Upper lobe of right lung (tissue), 1 donor: Measurements from ENCODE around the gene BAIAP2L1. TPM values are rescaled to one million over a fixed set of nuclear protein-coding genes. Genes with fewer than 3 reads are reported as not detected.

Experiments used
- ATAC-seq: fragments of 200-7000 bp; cut with Tn5 transposase; one replicate; pipeline ENCODE4 v1.9.1; 2020; ENCODE audit warnings: mild to moderate bottlenecking, moderate library complexity
- DNase-seq: peaks from one replicate; pipeline ENCODE4 v3.0.0-alpha.2; 2020
- H3K27ac ChIP-seq: fragments of 200-600 bp; one replicate; pipeline ENCODE4 v1.8.0; 2022
- H3K27me3 ChIP-seq: fragments of 200-600 bp; one replicate; pipeline ENCODE4 v1.8.0; 2022; ENCODE audit warnings: mild to moderate bottlenecking
- H3K36me3 ChIP-seq: fragments of 200-600 bp; one replicate; pipeline ENCODE4 v1.8.0; 2022
- H3K4me1 ChIP-seq: fragments of 200-600 bp; one replicate; pipeline ENCODE4 v1.8.0; 2022
- H3K4me3 ChIP-seq: fragments of 200-600 bp; one replicate; pipeline ENCODE4 v1.8.0; 2022; ENCODE audit warnings: mild to moderate bottlenecking
- H3K9me3 ChIP-seq: fragments of 200-600 bp; one replicate; pipeline ENCODE4 v1.8.0; 2022
- CTCF ChIP-seq: fragments of 200-600 bp; IDR thresholded peaks from one replicate; pipeline ENCODE4 v1.8.0; 2022; ENCODE audit warnings: antibody characterized with exemption
- intact Hi-C: fragments of 100-400 bp; cut with DNase I; formaldehyde crosslinking; loops from one replicate; pipeline ENCODE4 v1.11.0; 2022
- total RNA-seq: library from RNA; stranded (reverse); fragmentation: NEBNext Ultra II Directional; extraction: Animal tissue kit (Norgen Biotek cat#: 25700); gene quantifications from one replicate; pipeline ENCODE4 v1.2.1, GENCODE V29; 2021
- donor health status: DM: no; HTN: yes; CAD: no; lungs with severe emphysema.

BAIAP2L1 gene
- total RNA-seq, 1 donor from 2014 or later, result 22.9 TPM

GRCh38 chr7:98404840-98405239, 4.0 kb upstream of the BAIAP2L1 start:
- Histone ChIP-seq H3K4me3 (no peak overlapping the region), H3K9me3 (no peaks in the 10 kb centered on the region), H3K27me3 (no peaks in the 10 kb centered on the region), H3K27ac (no peak overlapping the region), H3K36me3 (no peaks in the 10 kb centered on the region), H3K4me1 (peaks cover 4% of the 10 kb centered on the region)
- intact Hi-C loops, result loop anchor here (10.0 kb wide), 1 partner anchor 110 kb away; no protein-coding TSS in a partner anchor
- DNase-seq, result no peak
- no peak for ATAC-seq
- no peak for TF ChIP-seq CTCF

GRCh38 chr7:98399890-98400541, 874 bp downstream of the BAIAP2L1 start:
- no peak for TF ChIP-seq CTCF
- H3K36me3 ChIP-seq, result no peaks in the 10 kb centered on the region
- H3K9me3 ChIP-seq, result no peaks in the 10 kb centered on the region
- no peak overlapping the region for H3K27ac ChIP-seq
- H3K27me3 ChIP-seq, result no peaks in the 10 kb centered on the region
- H3K4me3 ChIP-seq, result peak overlapping the region; percentile 61
- no peak for ATAC-seq
- no peak for DNase-seq
- intact Hi-C loops, result loop anchor here (10.0 kb wide), 1 partner anchor 105 kb away; no protein-coding TSS in a partner anchor
- peaks cover 4% of the 10 kb centered on the region for H3K4me1 ChIP-seq

GRCh38 chr7:98399462-98399861, 1.4 kb downstream of the BAIAP2L1 start:
- DNase-seq, result no peak
- Histone ChIP-seq H3K4me1 (peaks cover 4% of the 10 kb centered on the region), H3K27ac (no peak overlapping the region), H3K36me3 (no peaks in the 10 kb centered on the region), H3K27me3 (no peaks in the 10 kb centered on the region), H3K9me3 (no peaks in the 10 kb centered on the region), H3K4me3 (peak overlapping the region; percentile 48)
- intact Hi-C loops, result no loop called here
- no peak for TF ChIP-seq CTCF
- no peak for ATAC-seq

- H3K36me3 ChIP-seq, result no peaks in the 10 kb centered on the region
- no peak for TF ChIP-seq CTCF
- intact Hi-C loops, result no loop called here
- peaks cover 4% of the 10 kb centered on the region for H3K4me1 ChIP-seq
- peak overlapping the region; percentile 48 for H3K4me3 ChIP-seq
- H3K9me3 ChIP-seq, result no peaks in the 10 kb centered on the region
- H3K27me3 ChIP-seq, result no peaks in the 10 kb centered on the region
- no peak for DNase-seq
- H3K27ac ChIP-seq, result no peak overlapping the region
- ATAC-seq, result no peak
Observed at GRCh38 chr7:98398567-98399372, 2.1 kb downstream of the BAIAP2L1 start.

- no peak overlapping the region for H3K4me3 ChIP-seq
- ATAC-seq (no peak), DNase-seq (no peak)
- TF ChIP-seq CTCF, result no peak
- peaks cover 4% of the 10 kb centered on the region for H3K4me1 ChIP-seq
- H3K9me3 ChIP-seq, result no peaks in the 10 kb centered on the region
- intact Hi-C loops, result no loop called here
- no peaks in the 10 kb centered on the region for H3K27me3 ChIP-seq
- no peaks in the 10 kb centered on the region for H3K36me3 ChIP-seq
- no peak overlapping the region for H3K27ac ChIP-seq
Observed at GRCh38 chr7:98396768-98397167, 4.1 kb downstream of the BAIAP2L1 start.
